ENCODE data around the gene PRPF40B.

GRCh38 chr12:49648712-49649003 lies 25.3 kb downstream of the PRPF40B start:
- no peak for TF ChIP-seq CTCF (IDR thresholded peaks at IDR 0.05; ENCODE audit: poor library complexity)
- TF ChIP-seq EZH2 (IDR thresholded peaks at IDR 0.05; ENCODE audit: borderline replicate concordance), result no peak
- no peak for TF ChIP-seq EZH2phosphoT487 (IDR thresholded peaks at IDR 0.05; ENCODE audit: low read depth, severe bottlenecking, unreplicated experiment)
